ENCODE data around the gene FBXL7.

GRCh38 chr5:15799612-15800011, 299.6 kb downstream of the FBXL7 start:
- TF ChIP-seq CTCF (IDR thresholded peaks at IDR 0.05; ENCODE audit: poor library complexity, severe bottlenecking) (no peak), RAD21 (conservative IDR thresholded peaks at IDR 0.05) (no peak), EP300 (conservative IDR thresholded peaks at IDR 0.05; ENCODE audit: poor library complexity, severe bottlenecking) (no peak), EZH2 (IDR thresholded peaks at IDR 0.05; ENCODE audit: borderline replicate concordance, insufficient read depth, low read length, poor library complexity, severe bottlenecking) (no peak), POLR2AphosphoS5 (IDR thresholded peaks at IDR 0.05) (no peak), SMC3 (conservative IDR thresholded peaks at IDR 0.05; ENCODE audit: poor library complexity) (no peak)
